ENCODE results near the gene ARPC1A. TPM values are rescaled to one million over a fixed set of nuclear protein-coding genes. Genes with fewer than 3 reads are reported as not detected.
"Not testable (repeated sequence)": the region's sequence is repeated elsewhere in the genome, so short reads cannot be mapped to it uniquely, and the experiment has no call there.

The ARPC1A gene
- total RNA-seq, 4 donors from 2014 or later, result 120 to 183 (median 147) TPM

DNA sequence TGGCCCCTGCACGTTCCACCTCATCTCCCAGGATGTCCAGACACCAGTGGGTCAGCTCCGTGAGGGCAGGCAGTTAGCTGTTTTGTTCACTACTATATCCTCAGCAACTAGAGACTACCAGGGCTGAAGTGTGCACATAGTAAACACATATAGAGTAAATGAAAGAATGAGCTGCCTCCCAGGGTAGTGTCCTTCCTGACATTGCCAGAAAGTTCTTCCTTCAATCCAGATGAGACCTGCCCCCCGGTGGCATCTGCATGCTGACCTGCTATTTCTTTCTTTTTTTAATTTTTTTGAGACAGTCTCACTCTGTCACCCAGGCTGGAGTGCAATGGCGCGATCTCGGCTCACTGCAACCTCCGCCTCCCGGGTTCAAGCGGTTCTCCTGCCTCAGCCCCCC is 14.0 kb upstream of the ARPC1A start:
- 84 to 93% methylated on average over 9 of the region's 9 CpGs for WGBS, 2 donors
- H3K36me3 ChIP-seq, result no peaks in the 10 kb centered on the region
- no peaks in the 10 kb centered on the region for H3K4me1 ChIP-seq
- DNase-seq, result no peak
- H3K27ac ChIP-seq, result no peak overlapping the region
- H3K4me3 ChIP-seq (replicated peaks in 1 of 3), result no peak overlapping the region
- TF ChIP-seq, protein P1, sequence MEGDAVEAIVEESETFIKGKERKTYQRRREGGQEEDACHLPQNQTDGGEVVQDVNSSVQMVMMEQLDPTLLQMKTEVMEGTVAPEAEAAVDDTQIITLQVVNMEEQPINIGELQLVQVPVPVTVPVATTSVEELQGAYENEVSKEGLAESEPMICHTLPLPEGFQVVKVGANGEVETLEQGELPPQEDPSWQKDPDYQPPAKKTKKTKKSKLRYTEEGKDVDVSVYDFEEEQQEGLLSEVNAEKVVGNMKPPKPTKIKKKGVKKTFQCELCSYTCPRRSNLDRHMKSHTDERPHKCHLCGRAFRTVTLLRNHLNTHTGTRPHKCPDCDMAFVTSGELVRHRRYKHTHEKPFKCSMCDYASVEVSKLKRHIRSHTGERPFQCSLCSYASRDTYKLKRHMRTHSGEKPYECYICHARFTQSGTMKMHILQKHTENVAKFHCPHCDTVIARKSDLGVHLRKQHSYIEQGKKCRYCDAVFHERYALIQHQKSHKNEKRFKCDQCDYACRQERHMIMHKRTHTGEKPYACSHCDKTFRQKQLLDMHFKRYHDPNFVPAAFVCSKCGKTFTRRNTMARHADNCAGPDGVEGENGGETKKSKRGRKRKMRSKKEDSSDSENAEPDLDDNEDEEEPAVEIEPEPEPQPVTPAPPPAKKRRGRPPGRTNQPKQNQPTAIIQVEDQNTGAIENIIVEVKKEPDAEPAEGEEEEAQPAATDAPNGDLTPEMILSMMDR (IDR thresholded peaks at IDR 0.05), result no peak
- TF ChIP-seq POLR2A (IDR thresholded peaks at IDR 0.05), result no peak
- H3K9me3 ChIP-seq, result no peaks in the 10 kb centered on the region
- no peaks in the 10 kb centered on the region for H3K27me3 ChIP-seq
- intact Hi-C loops (cut with DNase I), result loop anchor here (5.0 kb wide), 1 partner anchor 274 kb away; no protein-coding TSS in a partner anchor

DNA sequence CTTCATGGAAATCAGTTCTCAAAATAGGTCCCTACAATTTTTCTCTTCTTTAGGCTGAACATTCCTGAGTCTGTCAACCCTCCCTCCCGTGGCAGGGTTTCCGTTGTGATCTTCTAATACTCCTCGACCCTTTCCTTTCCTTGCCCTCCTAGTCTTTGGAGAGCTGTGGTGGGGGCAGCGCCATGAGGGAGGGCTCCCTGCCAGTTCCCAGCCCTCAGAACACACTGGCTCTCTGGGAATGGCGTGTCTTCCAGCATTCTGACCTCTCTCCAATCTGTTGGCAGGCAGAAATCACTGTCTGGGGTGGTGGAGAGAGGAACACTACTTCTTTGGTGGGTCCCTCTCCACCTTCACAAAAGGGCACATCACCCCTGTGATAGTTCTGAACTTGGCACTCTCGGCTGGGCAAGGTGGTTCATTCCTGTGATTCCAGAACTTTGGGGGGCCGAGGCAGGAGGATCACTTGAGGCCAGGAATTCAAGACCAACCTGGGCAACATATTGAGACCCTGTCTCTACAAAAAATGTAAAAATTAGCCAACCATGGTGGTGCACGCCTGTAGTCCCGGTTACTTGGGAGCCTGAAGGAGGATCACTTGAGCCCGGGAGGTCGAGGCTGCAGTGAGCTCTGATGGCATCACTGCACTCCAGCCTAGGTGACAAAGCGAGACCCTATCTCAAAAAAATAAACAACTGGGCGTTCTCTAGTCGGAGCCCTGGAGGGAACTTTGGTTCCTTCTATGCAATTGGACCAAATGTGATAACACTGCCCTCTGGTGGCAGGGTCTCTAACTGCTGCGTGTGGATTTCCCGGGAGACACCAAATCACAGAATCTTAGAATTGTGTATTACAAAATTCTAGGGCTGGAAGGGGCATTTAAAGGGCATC is 13.1 kb upstream of the ARPC1A start:
- Histone ChIP-seq H3K9me3 (no peaks in the 10 kb centered on the region), H3K4me1 (no peaks in the 10 kb centered on the region), H3K36me3 (no peaks in the 10 kb centered on the region), H3K4me3 (replicated peaks in 1 of 3) (no peak overlapping the region), H3K27me3 (no peaks in the 10 kb centered on the region), H3K27ac (no peak overlapping the region)
- 28 to 29% methylated on average over 16 of the region's 16 CpGs for WGBS, 2 donors
- intact Hi-C loops (cut with DNase I), result loop anchor here (5.0 kb wide), 1 partner anchor 275 kb away; no protein-coding TSS in a partner anchor
- no peak for TF ChIP-seq POLR2A (IDR thresholded peaks at IDR 0.05)
- TF ChIP-seq, protein P1 (IDR thresholded peaks at IDR 0.05), result peak; percentile 63 to 87 (median 75)
- DNase-seq, result peak; percentile 61 to 65

DNA sequence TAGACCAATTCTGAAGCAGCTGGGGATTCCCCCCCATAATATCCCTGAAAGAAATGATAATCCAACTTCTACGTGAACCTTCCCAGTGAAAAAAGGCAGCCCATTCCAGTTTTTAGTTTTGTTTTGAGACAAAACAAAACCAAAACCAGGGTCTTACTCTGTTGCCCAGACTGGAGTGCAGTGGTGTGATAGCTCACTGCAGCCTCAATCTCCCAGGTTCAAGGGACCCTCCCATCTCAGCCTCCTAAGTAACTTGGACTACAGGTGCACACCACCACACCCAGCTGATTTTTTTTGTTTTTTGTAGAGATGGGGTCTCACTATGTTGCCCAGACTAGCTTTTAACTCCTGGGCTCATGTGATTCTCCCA is 12.5 kb upstream of the ARPC1A start:
- intact Hi-C loops (cut with DNase I), result loop anchor here (5.0 kb wide), 1 partner anchor 276 kb away; no protein-coding TSS in a partner anchor
- Histone ChIP-seq H3K9me3 (no peaks in the 10 kb centered on the region), H3K36me3 (no peaks in the 10 kb centered on the region), H3K4me3 (replicated peaks in 1 of 3) (no peak overlapping the region), H3K27me3 (no peaks in the 10 kb centered on the region), H3K27ac (no peak overlapping the region), H3K4me1 (no peaks in the 10 kb centered on the region)
- WGBS, 2 donors, result 46 to 67% methylated on average over 1 of the region's 1 CpG
- no peak for DNase-seq
- TF ChIP-seq POLR2A (IDR thresholded peaks at IDR 0.05), result no peak
- TF ChIP-seq, protein P1 (IDR thresholded peaks at IDR 0.05), result no peak

DNA sequence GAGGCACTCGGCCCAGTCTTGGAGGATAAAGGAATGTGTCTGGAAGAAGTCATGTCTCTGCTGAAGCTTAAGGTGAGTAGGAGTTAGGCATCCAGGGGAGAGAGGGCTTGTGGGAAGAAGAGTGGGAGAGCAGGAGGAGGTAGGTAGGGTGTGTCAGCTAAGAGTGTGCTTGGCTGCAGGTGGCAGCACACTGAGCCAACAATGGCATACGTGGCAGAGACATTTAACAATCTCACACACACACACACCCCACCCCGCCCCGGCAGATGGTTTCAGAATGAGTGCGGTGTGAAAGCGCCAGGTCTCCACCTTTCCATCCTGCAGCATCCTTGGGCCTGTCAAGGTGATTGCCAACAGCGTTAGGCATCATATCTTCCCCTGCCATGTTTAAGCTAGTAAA is 11.2 kb upstream of the ARPC1A start:
- Histone ChIP-seq H3K4me1 (no peaks in the 10 kb centered on the region), H3K36me3 (no peaks in the 10 kb centered on the region), H3K4me3 (replicated peaks in 1 of 3) (no peak overlapping the region), H3K9me3 (no peaks in the 10 kb centered on the region), H3K27ac (no peak overlapping the region), H3K27me3 (no peaks in the 10 kb centered on the region)
- DNase-seq, result no peak
- intact Hi-C loops (cut with DNase I), result loop anchor here (5.0 kb wide), 1 partner anchor 277 kb away; no protein-coding TSS in a partner anchor
- TF ChIP-seq, protein P1 (IDR thresholded peaks at IDR 0.05), result no peak
- no peak for TF ChIP-seq POLR2A (IDR thresholded peaks at IDR 0.05)
- WGBS, 2 donors, result 77 to 80% methylated on average over 7 of the region's 7 CpGs

- H3K27me3 ChIP-seq, result no peaks in the 10 kb centered on the region
- no peak for TF ChIP-seq POLR2A (IDR thresholded peaks at IDR 0.05)
- TF ChIP-seq, protein P1 (IDR thresholded peaks at IDR 0.05), result no peak
- no peak overlapping the region for H3K4me3 ChIP-seq (replicated peaks in 1 of 3)
- peaks cover 6 to 7% of the 10 kb centered on the region in 2 donors for H3K4me1 ChIP-seq
- WGBS, 2 donors, result 36 to 45% methylated on average over 4 of the region's 4 CpGs
- H3K36me3 ChIP-seq, result no peaks in the 10 kb centered on the region
- no peak overlapping the region for H3K27ac ChIP-seq
- intact Hi-C loops (cut with DNase I), result loop anchor here (10.0 kb wide), 1 partner anchor 84 kb away; the partner anchor contains the start of genes BUD31 and PDAP1
- H3K9me3 ChIP-seq, result no peaks in the 10 kb centered on the region
- DNase-seq, result no peak
Observed at GRCh38 chr7:99320371-99320770, 5.3 kb upstream of the ARPC1A start.

GRCh38 chr7:99322659-99323058 is 3.0 kb upstream of the ARPC1A start:
- WGBS, 2 donors, result 90 to 92% methylated on average over 6 of the region's 6 CpGs
- H3K9me3 ChIP-seq; H3K4me3 ChIP-seq (replicated peaks in 1 of 3); H3K27ac ChIP-seq; H3K27me3 ChIP-seq; H3K36me3 ChIP-seq; DNase-seq: not testable (repeated sequence)
- H3K4me1 ChIP-seq, result peaks cover 19 to 20% of the 10 kb centered on the region in 2 donors
- intact Hi-C loops (cut with DNase I), result loop anchor here (10.0 kb wide), 1 partner anchor 82 kb away; the partner anchor contains the start of genes BUD31 and PDAP1
